ENCODE data around the gene TKT.

Gene TKT

GRCh38 chr3:53227993-53228885 is 27.6 kb downstream of the TKT start:
- no peak for ATAC-seq (ENCODE audit: low read depth)
- Mint-ChIP-seq H3K4me3 (no peak overlapping the region), H3K9me3 (no peaks in the 10 kb centered on the region), H3K4me1 (no peaks in the 10 kb centered on the region), H3K27ac (no peak overlapping the region), H3K36me3 (peaks cover 22% of the 10 kb centered on the region), H3K27me3 (no peaks in the 10 kb centered on the region)
- DNase-seq (ENCODE audit: low spot score in 2 of 2) = no peak

- Mint-ChIP-seq H3K27ac (no peak overlapping the region), H3K4me1 (no peaks in the 10 kb centered on the region), H3K4me3 (no peak overlapping the region), H3K9me3 (no peaks in the 10 kb centered on the region), H3K27me3 (no peaks in the 10 kb centered on the region), H3K36me3 (peaks cover 15% of the 10 kb centered on the region)
- no peak for DNase-seq (ENCODE audit: low spot score in 2 of 2)
- ATAC-seq (ENCODE audit: low read depth) = no peak
Observed at GRCh38 chr3:53226841-53227407, 28.9 kb downstream of the TKT start.

- H3K4me1 Mint-ChIP-seq = no peaks in the 10 kb centered on the region
- no peaks in the 10 kb centered on the region for H3K27me3 Mint-ChIP-seq
- H3K4me3 Mint-ChIP-seq = no peak overlapping the region
- no peaks in the 10 kb centered on the region for H3K9me3 Mint-ChIP-seq
- peaks cover 17% of the 10 kb centered on the region for H3K36me3 Mint-ChIP-seq
- DNase-seq (ENCODE audit: low spot score in 2 of 2) (no peak), ATAC-seq (ENCODE audit: low read depth) (no peak)
- H3K27ac Mint-ChIP-seq = no peak overlapping the region
Observed at GRCh38 chr3:53226142-53226840, 29.5 kb downstream of the TKT start.

- DNase-seq (ENCODE audit: low spot score in 2 of 2) (no peak), ATAC-seq (ENCODE audit: low read depth) (no peak)
- H3K27me3 Mint-ChIP-seq = no peaks in the 10 kb centered on the region
- H3K27ac Mint-ChIP-seq = no peak overlapping the region
- H3K9me3 Mint-ChIP-seq = no peaks in the 10 kb centered on the region
- peaks cover 19% of the 10 kb centered on the region for H3K36me3 Mint-ChIP-seq
- no peak overlapping the region for H3K4me3 Mint-ChIP-seq
- no peaks in the 10 kb centered on the region for H3K4me1 Mint-ChIP-seq
Observed at GRCh38 chr3:53225651-53226050, 30.2 kb downstream of the TKT start.

DNA sequence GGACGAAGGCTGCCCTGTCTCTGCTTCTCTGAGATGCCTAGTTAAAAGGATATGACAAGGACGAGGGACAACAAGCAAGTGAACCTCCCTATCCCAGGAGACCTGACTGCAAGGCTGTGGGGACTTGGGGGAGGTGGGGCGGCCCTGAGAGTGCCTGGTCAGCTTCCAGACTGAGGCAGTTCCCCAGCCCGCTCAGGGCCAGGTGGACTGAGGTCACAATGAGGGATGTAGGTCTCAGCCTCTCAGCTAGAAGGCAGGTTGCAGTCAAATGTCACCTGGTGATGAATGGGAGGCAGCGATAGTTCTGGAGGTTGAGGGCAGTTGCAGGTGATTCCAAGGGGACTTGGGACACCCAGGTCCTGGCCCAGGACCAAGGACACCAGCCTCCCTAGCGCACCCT is 30.6 kb downstream of the TKT start:
- H3K27ac Mint-ChIP-seq = no peak overlapping the region
- DNase-seq (ENCODE audit: low spot score in 2 of 2) (no peak), ATAC-seq (ENCODE audit: low read depth) (no peak)
- H3K36me3 Mint-ChIP-seq = peaks cover 17% of the 10 kb centered on the region
- no peaks in the 10 kb centered on the region for H3K27me3 Mint-ChIP-seq
- H3K4me1 Mint-ChIP-seq = no peaks in the 10 kb centered on the region
- no peak overlapping the region for H3K4me3 Mint-ChIP-seq
- H3K9me3 Mint-ChIP-seq = no peaks in the 10 kb centered on the region

DNA sequence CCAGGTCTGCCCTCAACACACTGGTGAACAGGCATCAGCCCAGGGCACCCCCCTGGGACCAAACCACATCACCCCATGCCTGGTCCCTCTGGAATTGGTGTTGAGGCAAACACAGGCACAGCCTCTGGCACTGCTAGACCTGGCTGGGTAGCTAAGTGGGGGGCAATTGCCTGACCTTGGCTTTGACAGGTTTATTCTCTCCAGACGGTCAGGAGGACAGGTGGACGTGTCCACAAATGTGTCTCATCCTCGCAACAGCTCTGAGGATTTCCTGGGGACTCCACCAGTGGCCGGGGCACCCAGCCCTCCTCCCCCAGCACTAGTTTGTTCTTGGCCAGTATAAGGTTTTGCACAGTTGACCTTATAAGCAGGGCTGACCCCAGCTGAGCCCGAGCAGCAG is 31.3 kb downstream of the TKT start:
- Mint-ChIP-seq H3K4me1 (no peaks in the 10 kb centered on the region), H3K27me3 (no peaks in the 10 kb centered on the region), H3K4me3 (no peak overlapping the region), H3K27ac (no peak overlapping the region), H3K36me3 (peaks cover 17% of the 10 kb centered on the region), H3K9me3 (no peaks in the 10 kb centered on the region)
- DNase-seq (ENCODE audit: low spot score in 2 of 2) (no peak), ATAC-seq (ENCODE audit: low read depth) (no peak)

- no peak for DNase-seq (ENCODE audit: low spot score in 2 of 2)
Observed at GRCh38 chr3:53224026-53224425, 31.8 kb downstream of the TKT start.

DNA sequence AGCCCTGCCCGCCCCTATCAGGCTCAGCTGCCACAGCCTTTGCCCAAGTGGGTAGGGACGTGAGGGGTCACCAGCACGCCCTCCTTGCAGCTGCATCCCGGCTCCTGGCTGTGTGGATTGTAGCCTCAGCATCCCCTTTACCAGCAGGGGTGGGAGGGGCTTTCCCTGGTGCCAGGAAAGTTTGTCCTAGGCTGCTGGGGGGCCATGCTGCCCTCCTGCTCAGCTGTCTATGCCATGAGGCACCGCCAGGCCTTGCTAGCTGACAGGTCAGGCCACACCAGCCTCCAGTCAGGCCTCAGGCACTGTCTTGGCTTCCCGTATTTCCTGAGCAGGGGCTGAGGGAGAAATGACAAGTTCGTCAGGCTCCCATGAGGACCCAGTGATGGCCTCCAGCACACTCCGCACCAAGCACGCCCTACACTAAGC is 32.3 kb downstream of the TKT start:
- H3K4me3 Mint-ChIP-seq = no peak overlapping the region
- H3K36me3 Mint-ChIP-seq = peaks cover 17% of the 10 kb centered on the region
- DNase-seq (ENCODE audit: low spot score in 2 of 2) (no peak), ATAC-seq (ENCODE audit: low read depth) (no peak)
- no peak overlapping the region for H3K27ac Mint-ChIP-seq
- H3K4me1 Mint-ChIP-seq = no peaks in the 10 kb centered on the region
- H3K9me3 Mint-ChIP-seq = no peaks in the 10 kb centered on the region
- H3K27me3 Mint-ChIP-seq = no peaks in the 10 kb centered on the region

More at GRCh38 chr3:53224026-53224425, 31.8 kb downstream of the TKT start:
- no peaks in the 10 kb centered on the region for H3K9me3 Mint-ChIP-seq
- no peak overlapping the region for H3K4me3 Mint-ChIP-seq
- H3K27me3 Mint-ChIP-seq = no peaks in the 10 kb centered on the region
- ATAC-seq (ENCODE audit: low read depth) = no peak
- peaks cover 17% of the 10 kb centered on the region for H3K36me3 Mint-ChIP-seq
- H3K4me1 Mint-ChIP-seq = no peaks in the 10 kb centered on the region
- H3K27ac Mint-ChIP-seq = no peak overlapping the region

DNA sequence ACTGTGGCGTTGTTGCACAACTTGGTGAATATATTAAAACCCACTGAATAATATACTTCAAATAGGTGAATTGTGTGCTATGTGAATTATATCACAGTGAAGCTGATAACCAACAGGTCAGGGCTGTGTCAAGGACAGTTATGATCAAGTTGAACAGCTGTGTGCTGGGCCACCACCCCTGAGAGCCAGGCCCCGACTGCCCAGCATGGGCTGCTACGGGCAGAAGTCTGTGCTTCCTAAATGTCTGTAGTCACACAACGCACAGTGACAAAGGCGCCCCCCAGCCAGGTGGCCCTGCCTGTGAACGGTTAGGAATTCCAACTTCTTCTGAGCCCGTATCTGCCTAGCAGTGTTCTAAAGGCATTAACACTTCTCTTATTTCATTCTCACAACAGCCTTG is 32.8 kb downstream of the TKT start:
- H3K4me1 Mint-ChIP-seq = no peaks in the 10 kb centered on the region
- peaks cover 17% of the 10 kb centered on the region for H3K36me3 Mint-ChIP-seq
- no peaks in the 10 kb centered on the region for H3K27me3 Mint-ChIP-seq
- H3K27ac Mint-ChIP-seq = no peak overlapping the region
- DNase-seq (ENCODE audit: low spot score in 2 of 2) (no peak), ATAC-seq (ENCODE audit: low read depth) (no peak)
- H3K4me3 Mint-ChIP-seq = no peak overlapping the region
- no peaks in the 10 kb centered on the region for H3K9me3 Mint-ChIP-seq

GRCh38 chr3:53222183-53222901 is 33.5 kb downstream of the TKT start:
- no peaks in the 10 kb centered on the region for H3K27me3 Mint-ChIP-seq
- H3K4me1 Mint-ChIP-seq = no peaks in the 10 kb centered on the region
- H3K27ac Mint-ChIP-seq = peak overlapping the region; percentile 20
- no peak for DNase-seq (ENCODE audit: low spot score in 2 of 2)
- H3K4me3 Mint-ChIP-seq = no peak overlapping the region
- no peaks in the 10 kb centered on the region for H3K9me3 Mint-ChIP-seq
- peaks cover 14% of the 10 kb centered on the region for H3K36me3 Mint-ChIP-seq
- ATAC-seq (ENCODE audit: low read depth) = no peak

- Mint-ChIP-seq H3K4me1 (no peaks in the 10 kb centered on the region), H3K36me3 (peaks cover 11% of the 10 kb centered on the region), H3K4me3 (no peak overlapping the region), H3K27me3 (no peaks in the 10 kb centered on the region), H3K27ac (peak overlapping the region; percentile 20), H3K9me3 (no peaks in the 10 kb centered on the region)
- ATAC-seq (ENCODE audit: low read depth) (no peak), DNase-seq (ENCODE audit: low spot score in 2 of 2) (no peak)
Observed at GRCh38 chr3:53221827-53222182, 34.0 kb downstream of the TKT start.

DNA sequence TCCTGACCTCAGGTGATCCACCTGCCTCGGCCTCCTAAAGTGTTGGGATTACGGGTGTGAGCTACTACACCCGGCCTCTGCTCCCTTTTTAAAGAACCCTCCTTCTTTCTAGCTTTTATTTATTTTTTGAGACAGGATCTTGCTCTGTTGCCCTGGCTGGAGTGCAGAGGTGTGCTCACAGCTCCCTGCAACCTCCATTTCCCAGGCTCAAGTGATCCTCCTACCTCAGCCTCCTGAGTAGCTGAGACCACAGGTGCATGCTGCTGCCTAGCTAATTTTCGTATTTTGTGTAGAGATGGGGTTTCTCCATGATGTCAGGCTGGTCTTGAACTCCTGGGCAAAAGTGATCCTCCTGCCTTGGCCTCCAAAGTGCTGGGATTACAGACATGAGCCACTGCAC is 34.5 kb downstream of the TKT start:
- peak overlapping the region; percentile 20 for H3K27ac Mint-ChIP-seq
- no peak for DNase-seq (ENCODE audit: low spot score in 2 of 2)
- H3K27me3 Mint-ChIP-seq = no peaks in the 10 kb centered on the region
- no peaks in the 10 kb centered on the region for H3K4me1 Mint-ChIP-seq
- H3K9me3 Mint-ChIP-seq = no peaks in the 10 kb centered on the region
- peaks cover 8% of the 10 kb centered on the region for H3K36me3 Mint-ChIP-seq
- H3K4me3 Mint-ChIP-seq = no peak overlapping the region
- ATAC-seq (ENCODE audit: low read depth) = no peak

DNA sequence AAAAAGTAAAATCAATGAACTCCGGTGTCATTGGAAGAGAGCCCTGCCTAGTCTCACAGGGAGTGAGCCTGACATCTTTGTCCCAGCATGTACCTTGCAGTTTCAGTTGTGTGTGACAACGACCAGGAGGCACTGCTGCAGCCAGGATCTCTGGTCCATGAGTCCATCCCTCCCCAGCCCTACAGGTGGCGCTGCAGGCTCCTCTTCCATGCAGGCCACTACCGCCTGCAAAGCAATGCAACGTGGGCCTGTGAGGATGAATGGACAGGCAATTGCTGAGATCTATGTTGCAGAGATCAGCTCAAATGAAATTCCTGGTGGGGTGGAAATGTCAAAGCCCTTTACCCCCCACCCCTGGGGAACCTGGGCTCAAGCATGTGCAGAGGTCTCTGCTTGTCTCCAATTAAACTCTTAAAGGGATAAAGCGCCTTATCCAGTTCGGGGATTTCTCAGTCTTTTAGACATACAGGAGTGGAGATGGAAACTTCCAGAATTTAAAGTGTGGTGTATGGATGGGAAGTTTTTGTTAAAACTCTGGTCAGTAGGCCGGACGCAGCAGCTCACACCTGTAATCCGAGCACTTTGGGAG is 35.8 kb downstream of the TKT start:
- Mint-ChIP-seq H3K36me3 (peaks cover 8% of the 10 kb centered on the region), H3K4me3 (no peak overlapping the region), H3K27ac (no peak overlapping the region), H3K9me3 (no peaks in the 10 kb centered on the region), H3K4me1 (no peaks in the 10 kb centered on the region), H3K27me3 (no peaks in the 10 kb centered on the region)
- ATAC-seq (ENCODE audit: low read depth) (peak; percentile 95), DNase-seq (ENCODE audit: low spot score in 2 of 2) (peak; percentile 69 to 76)

- DNase-seq (ENCODE audit: low spot score in 2 of 2) (no peak), ATAC-seq (ENCODE audit: low read depth) (no peak)
- peaks cover 3% of the 10 kb centered on the region for H3K36me3 Mint-ChIP-seq
- no peak overlapping the region for H3K27ac Mint-ChIP-seq
- H3K4me3 Mint-ChIP-seq = no peak overlapping the region
- no peaks in the 10 kb centered on the region for H3K27me3 Mint-ChIP-seq
- no peaks in the 10 kb centered on the region for H3K4me1 Mint-ChIP-seq
- H3K9me3 Mint-ChIP-seq = no peaks in the 10 kb centered on the region
Observed at GRCh38 chr3:53218131-53218530, 37.7 kb downstream of the TKT start.
